IMR-90 (cell line): ENCODE results near the gene LENEP.

ENCODE experiments used
- BHLHE40 ChIP-seq: fragments of 150-350 bp; IDR thresholded peaks from 2 replicates; pipeline ENCODE4 v1.6.1; 2016; ENCODE audit warnings: mild to moderate bottlenecking, low read depth, low read length
- CEBPB ChIP-seq: IDR thresholded peaks from 2 replicates; pipeline ENCODE4 v1.6.1; 2012; ENCODE audit warnings: low read depth, low read length, improper control_type of control experiment
- CTCF ChIP-seq: conservative IDR thresholded peaks from 2 replicates; pipeline ENCODE4 v1.5.1; 2012; ENCODE audit warnings: mild to moderate bottlenecking, low read depth, low read length, improper control_type of control experiment
- MAFK ChIP-seq: IDR thresholded peaks from 2 replicates; pipeline ENCODE4 v1.6.1; 2012; ENCODE audit warnings: low read depth, low read length, improper control_type of control experiment
- MXI1 ChIP-seq: IDR thresholded peaks from 2 replicates; pipeline ENCODE4 v1.6.1; 2012; ENCODE audit warnings: low read depth, mild to moderate bottlenecking, low read length, moderate library complexity, borderline replicate concordance
- POLR2A ChIP-seq: IDR thresholded peaks from 2 replicates; pipeline ENCODE4 v1.6.1; 2012; ENCODE audit warnings: mild to moderate bottlenecking, low read depth, low read length
- RAD21 ChIP-seq: IDR thresholded peaks from 2 replicates; pipeline ENCODE4 v1.6.1; 2012; ENCODE audit warnings: low read length, improper control_type of control experiment
- RFX5 ChIP-seq: IDR thresholded peaks from 2 replicates; pipeline ENCODE4 v1.8.0; 2012; ENCODE audit warnings: low read depth, mild to moderate bottlenecking, low read length, moderate library complexity
- SMC3 ChIP-seq: fragments of 150-350 bp; IDR thresholded peaks from 2 replicates; pipeline ENCODE4 v1.6.1; 2016; ENCODE audit warnings: low read depth, mild to moderate bottlenecking, antibody characterized with exemption, low read length, moderate library complexity
- USF2 ChIP-seq: fragments of 150-350 bp; IDR thresholded peaks from 2 replicates; pipeline ENCODE4 v1.6.1; 2017; ENCODE audit warnings: mild to moderate bottlenecking, antibody characterized with exemption, low read length, low read depth

DNA sequence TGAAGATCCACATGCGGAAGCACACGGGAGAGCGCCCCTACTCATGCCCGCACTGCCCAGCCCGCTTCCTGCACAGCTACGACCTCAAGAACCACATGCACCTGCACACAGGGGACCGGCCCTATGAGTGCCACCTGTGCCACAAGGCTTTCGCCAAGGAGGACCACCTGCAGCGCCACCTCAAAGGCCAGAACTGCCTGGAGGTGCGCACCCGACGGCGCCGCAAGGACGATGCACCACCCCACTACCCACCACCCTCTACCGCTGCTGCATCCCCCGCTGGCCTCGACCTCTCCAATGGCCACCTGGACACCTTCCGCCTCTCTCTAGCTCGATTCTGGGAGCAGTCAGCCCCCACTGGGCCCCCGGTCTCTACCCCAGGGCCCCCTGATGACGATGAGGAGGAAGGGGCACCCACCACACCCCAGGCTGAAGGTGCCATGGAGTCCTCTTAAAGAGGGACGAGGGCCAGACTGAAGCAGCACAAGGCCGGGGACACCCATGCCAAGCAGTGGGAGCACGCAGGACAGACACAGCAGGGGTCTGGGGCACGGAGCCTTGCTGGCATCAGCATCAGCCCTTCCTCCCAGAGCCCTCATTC, 22.9 kb downstream of the LENEP start:
- no peak for TF ChIP-seq CTCF
- TF ChIP-seq POLR2A: no peak
- no peak for TF ChIP-seq RAD21
- TF ChIP-seq SMC3: no peak
- no peak for TF ChIP-seq RFX5
- TF ChIP-seq CEBPB: no peak
- TF ChIP-seq USF2: no peak
- no peak for TF ChIP-seq BHLHE40
- TF ChIP-seq MAFK: no peak
- TF ChIP-seq MXI1: no peak
